DMS 273 (cell line): ENCODE measurements around the gene TBC1D4.

Source experiments
- DNase-seq: peaks from one replicate; lab custom pipeline; 2025; ENCODE audit not compliant: unreplicated experiment; lab: John Stamatoyannopoulos, UW

Gene TBC1D4

GRCh38 chr13:75395066-75395465 lies 86.9 kb downstream of the TBC1D4 start:
- no peak for DNase-seq

GRCh38 chr13:75393839-75394520 lies 88.0 kb downstream of the TBC1D4 start:
- no peak for DNase-seq

GRCh38 chr13:75391432-75392100 lies 90.4 kb downstream of the TBC1D4 start:
- DNase-seq, result no peak

- DNase-seq, result no peak
Observed at GRCh38 chr13:75390229-75390628, 91.7 kb downstream of the TBC1D4 start.

DNA sequence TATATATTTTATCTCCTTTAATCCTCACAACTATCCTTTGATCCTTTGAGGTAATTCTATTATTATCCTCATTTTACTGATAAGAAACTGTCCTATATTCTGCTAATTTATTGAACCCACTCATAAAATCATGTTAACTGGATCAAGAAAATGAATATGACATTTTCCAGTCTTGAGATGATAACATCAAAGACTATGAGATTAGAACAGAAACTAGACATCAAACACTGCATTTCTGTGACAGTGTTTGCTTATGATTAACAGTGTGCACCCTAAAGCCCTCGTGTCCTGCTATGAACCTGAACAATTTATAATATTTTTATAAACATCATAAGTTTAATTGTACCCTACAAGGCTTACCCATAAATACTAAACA lies 96.3 kb downstream of the TBC1D4 start:
- no peak for DNase-seq

DNA sequence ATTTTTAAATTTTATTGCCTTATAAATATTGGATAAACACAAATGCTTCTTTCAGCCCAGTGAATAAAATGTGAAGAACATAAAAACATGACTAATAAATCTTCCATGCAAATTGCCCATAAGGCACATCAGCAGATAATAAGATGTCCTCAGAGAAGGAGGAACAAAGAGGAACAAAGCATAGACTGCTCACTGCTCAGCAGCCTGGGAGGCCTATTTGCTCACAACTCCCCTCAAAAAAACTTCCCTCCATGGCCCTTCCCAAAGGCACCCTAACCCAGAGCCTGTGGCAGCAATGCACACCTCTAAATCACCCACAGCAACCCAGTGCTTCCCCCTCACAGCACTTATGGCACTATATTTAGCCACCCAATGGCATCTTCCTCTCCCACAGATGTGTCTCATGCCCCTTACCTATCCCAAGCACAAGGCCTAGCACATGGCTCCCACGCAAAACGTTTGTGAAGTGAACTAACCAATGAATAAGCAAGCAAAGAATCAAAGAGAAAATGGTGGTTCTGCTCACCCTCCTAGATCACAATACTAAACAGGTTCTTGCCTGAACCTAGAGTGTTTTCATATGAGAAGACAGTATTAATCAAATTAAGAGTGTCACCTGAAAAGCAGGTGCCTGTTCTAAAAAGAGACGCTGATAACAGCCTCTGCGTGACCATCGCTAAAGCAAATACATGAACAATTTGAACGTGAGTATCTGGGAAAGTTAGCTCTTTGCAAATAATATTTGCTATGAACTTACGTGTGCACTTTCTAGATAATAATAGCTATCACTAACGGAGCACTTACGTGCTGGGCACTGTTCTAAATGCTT lies 96.9 kb downstream of the TBC1D4 start:
- DNase-seq, result no peak

DNA sequence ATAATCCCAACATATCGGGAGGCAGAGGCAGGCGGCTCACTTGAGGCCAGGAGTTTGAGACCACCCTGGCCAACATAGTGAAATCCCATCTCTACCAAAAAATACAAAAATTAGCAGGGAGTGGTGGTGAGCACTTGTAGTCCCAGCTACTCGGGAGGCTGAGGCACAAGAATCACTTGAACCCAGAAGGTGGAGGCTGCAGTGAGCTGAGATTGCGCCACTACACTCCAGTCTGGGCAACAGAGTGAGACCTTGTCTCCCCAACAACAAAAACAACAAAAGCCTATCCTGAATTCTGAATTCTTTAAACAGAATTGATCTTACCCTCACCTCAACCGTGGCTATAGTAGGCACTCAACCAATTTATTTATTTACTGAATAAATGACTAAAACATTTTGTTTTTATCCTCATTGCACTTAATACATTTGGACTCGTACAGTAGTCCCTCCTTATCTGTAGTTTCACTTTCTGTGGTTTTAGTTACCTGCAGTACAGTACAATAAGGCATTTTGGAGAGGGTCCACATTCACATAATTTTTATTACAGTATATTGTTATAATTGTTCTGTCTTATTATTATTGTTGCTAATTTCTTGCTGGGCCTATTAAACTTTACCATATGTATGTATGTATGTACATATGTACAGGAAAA lies 98.8 kb downstream of the TBC1D4 start:
- DNase-seq, result no peak

GRCh38 chr13:75378301-75378700 lies 103.7 kb downstream of the TBC1D4 start:
- DNase-seq, result no peak

- DNase-seq, result peak; percentile 16
Observed at GRCh38 chr13:75376792-75377402, 105.1 kb downstream of the TBC1D4 start.

DNA sequence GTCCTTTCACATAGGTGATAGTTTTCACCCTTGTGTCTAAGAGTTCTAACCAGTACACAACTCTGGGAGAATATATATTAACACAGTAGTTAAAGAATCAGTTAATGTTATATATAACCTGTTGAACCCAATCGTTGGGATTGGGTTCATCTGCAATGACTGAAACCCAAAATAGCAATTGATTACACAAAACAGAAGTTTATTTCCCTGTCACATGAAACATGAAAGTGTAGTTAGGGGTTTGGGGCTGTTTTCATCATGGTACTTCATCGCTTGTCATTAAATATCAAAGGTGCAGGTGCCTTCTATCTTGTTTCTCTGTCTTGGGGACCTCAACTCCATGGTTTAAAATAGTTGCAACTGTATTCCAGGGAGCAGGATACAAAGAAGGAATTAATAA lies 106.6 kb downstream of the TBC1D4 start:
- no peak for DNase-seq

DNA sequence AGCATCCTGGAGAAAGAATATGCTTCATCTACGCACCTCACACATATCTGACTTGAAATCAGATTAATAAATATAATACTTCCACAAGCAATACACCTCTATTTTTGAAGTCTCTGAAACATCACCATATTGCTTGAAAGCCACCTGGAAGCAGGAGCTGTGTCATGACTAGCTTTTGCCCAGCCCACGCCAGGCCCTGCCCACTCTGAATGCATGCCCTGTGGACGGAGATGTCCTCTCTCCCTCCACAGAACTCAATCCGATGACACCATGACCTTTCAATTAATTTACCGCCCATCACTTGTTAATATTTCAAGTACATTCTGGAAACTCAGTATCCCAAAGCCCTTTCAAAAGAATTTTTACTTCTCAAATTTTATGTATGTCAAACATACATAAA lies 108.0 kb downstream of the TBC1D4 start:
- DNase-seq, result no peak

GRCh38 chr13:75372923-75373841 lies 108.8 kb downstream of the TBC1D4 start:
- no peak for DNase-seq

DNA sequence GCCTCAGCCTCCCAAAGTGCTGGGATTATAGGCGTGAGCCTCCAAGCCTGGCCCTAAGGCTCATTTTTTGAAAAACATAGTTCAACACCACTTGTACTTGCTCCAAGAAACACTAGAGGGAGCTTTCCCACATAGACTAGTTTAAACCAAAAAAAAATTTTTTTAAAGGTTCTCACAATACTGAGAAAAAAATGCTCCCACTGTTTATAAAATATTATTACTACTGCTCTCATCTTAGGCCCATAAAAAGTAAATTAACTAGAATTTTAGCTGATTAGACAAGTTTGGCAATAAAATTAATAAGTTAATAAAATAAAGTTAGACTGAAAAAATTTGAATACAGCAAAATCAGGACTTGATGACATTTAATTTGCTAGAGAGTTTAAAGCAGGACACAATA lies 109.5 kb downstream of the TBC1D4 start:
- peak; percentile 54 for DNase-seq

DNA sequence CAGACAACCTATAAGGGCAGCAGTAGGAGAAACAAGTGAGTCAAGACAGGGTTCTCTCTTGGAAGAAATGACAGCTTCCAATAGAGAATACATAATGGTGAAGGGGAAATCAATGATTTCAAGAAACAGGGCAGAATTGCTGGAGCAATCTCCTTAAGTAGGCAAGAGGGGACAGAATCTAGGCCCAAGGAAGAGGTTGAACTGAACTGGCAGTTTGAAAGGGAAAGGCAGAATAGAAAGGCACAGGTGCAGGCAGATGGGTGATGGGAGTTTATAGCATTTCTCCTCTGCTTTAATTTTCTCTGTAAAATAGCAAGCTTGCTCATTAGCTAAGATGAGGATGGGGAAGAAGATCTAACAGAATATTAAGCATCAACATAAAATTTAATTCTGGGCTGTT lies 110.8 kb downstream of the TBC1D4 start:
- no peak for DNase-seq

- DNase-seq, result no peak
Observed at GRCh38 chr13:75370774-75371173, 111.2 kb downstream of the TBC1D4 start.

GRCh38 chr13:75369981-75370380 lies 112.0 kb downstream of the TBC1D4 start:
- no peak for DNase-seq

DNA sequence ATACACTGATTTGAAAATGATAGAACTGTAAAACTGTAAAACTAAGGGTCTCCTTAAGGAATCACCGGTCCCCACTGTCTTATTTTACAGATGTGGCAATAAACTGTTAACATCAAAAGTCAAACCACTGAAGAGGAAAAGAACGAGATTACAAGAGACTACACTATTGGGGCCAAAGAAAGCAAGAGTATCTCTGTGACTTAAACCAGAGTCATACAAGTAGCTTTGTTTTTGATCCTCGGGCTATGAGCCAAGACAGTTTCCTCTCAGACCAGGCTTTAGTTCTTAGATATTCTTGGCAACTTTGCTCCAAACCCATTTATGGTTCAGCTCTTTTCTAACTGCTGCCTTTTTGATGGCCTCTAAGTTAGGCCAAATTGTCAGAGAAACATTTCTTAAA lies 113.8 kb downstream of the TBC1D4 start:
- DNase-seq, result no peak

DNA sequence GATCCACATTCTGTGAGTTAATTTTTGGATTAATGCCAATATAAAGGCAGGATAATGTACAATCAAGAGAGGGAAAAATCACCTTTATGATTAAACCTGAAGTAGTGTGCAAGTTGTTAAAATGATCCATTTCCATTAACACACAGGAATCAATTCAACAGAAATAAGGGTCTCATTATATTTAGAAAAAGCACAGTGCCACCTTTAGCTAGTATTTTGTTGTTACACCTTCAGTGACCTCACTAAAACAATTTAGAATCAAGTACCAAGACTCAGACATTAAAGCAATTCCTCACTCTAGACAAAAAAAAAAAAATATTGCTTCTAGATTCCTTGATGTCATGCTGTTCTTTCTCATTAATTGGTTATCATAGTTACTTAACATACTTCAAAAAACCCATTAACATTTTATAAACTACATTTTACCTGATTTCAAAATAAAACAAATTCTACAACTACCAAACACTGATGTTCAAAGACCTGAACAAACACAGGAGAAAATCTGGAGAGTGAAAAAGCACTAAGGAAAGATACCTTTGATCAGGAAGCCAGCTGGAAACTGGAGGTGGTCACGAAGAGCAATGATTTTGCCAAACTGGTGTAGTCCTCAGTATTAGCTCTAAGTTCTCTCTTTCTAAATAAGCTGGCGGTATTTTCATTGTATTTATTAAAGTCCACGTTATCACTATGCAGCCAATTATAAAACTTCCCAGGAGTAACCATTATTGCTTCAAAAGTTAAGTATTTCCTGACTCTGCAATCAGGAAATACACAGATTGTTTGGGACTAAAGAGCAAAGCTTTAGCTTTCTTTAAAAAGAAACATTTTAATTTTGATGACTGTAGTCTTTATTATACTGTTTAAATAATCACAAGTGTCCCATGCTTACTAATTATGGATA lies 115.3 kb downstream of the TBC1D4 start:
- DNase-seq, result no peak

GRCh38 chr13:75365724-75366173 lies 116.2 kb downstream of the TBC1D4 start:
- no peak for DNase-seq
